Measurements from ENCODE around the gene PHOSPHO1.
"Not testable (repeated sequence)": the region's sequence is repeated elsewhere in the genome, so short reads cannot be mapped to it uniquely, and the experiment has no call there.

Gene PHOSPHO1

DNA sequence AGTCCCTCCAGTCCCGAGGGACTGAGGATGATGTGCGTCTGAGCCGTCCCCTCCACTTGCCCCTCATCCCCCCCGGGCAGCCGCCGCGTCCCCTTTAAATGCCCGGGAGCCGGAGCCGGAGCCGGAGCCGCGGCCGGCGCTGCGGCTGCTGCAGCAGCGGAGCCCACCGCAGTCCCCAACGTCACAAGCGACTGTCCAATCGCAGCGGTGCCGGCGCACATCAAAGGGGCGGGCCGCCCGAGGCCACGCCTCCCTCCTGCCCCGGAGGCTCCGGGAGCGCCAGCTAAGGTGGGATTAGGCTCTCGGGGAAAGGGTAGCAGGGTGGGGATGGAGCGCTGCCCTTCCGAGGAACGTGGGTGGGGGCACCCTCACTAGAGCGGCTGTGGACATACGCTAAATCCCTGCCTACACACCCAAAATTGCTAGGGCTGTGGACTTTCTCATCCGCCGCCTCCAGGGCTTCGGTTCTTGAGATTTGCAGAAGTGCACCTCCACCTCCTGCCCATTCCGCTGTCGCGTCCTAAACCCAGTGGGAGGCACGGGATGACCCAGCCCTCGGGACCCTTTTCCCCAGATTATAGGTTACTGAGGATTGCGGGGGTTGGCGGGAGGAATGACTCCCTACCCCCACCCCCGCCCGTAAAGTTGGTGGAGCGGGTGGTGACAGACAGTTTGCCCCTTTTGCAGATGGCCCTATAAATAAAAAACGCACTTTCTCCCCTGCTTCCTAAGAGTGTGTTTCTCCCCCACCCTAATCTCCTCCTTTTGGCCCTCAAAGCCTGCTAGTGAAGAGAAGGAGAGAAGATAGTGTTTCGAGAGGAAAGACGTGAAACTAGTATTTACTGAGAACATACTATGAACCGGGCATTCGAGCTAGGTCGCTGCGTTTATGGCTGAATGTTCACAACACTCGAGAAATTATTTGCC, at the start of gene PHOSPHO1:
Gene PHOSPHO1, minus strand, starts transcription at position 152 of the 927 bp plus-strand sequence. CDS start 4,096 bp downstream, outside the sequence.
- H3K4me3 ChIP-seq (ENCODE audit: low read length): peak within 1 kb of the TSS; percentile 69
- peak; percentile 37 for DNase-seq (ENCODE audit: low read depth)
- no peak for TF ChIP-seq CTCF (conservative IDR thresholded peaks at IDR 0.05; ENCODE audit: low read depth, low read length)

GRCh38 chr17:49280061-49280460, 49.5 kb upstream of the PHOSPHO1 start:
- no peak for DNase-seq (ENCODE audit: low read depth)
- no peak for TF ChIP-seq CTCF (conservative IDR thresholded peaks at IDR 0.05; ENCODE audit: low read depth, low read length)
- H3K4me3 ChIP-seq (ENCODE audit: low read length): no peak overlapping the region

- DNase-seq (ENCODE audit: low read depth); H3K4me3 ChIP-seq (ENCODE audit: low read length): not testable (repeated sequence)
These were observed 48.9 kb upstream of the PHOSPHO1 start for GRCh38 chr17:49279263-49280015.

DNA sequence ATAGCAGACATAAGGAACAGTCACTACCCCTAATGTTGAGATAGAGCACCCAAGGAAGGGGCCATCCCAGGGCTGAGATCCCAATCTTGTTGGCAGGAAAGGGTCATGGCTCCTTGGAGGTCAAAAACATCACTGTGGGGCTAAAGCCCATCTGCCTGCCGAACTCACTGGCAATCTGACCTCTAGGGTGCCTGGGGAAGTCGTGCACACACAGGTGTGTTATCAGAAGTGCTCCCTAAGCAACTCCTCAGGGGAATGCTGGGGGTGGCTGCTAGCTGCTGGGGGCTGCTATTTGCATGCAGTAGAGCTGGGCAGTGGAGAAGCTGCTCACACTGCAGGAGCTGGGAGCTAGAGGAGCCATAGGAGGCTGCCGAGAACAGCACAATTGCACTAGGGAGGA, 47.5 kb upstream of the PHOSPHO1 start:
- DNase-seq (ENCODE audit: low read depth): no peak
- no peak for TF ChIP-seq CTCF (conservative IDR thresholded peaks at IDR 0.05; ENCODE audit: low read depth, low read length)
- no peak overlapping the region for H3K4me3 ChIP-seq (ENCODE audit: low read length)

GRCh38 chr17:49277638-49278037, 47.1 kb upstream of the PHOSPHO1 start:
- no peak overlapping the region for H3K4me3 ChIP-seq (ENCODE audit: low read length)
- no peak for TF ChIP-seq CTCF (conservative IDR thresholded peaks at IDR 0.05; ENCODE audit: low read depth, low read length)
- no peak for DNase-seq (ENCODE audit: low read depth)

DNA sequence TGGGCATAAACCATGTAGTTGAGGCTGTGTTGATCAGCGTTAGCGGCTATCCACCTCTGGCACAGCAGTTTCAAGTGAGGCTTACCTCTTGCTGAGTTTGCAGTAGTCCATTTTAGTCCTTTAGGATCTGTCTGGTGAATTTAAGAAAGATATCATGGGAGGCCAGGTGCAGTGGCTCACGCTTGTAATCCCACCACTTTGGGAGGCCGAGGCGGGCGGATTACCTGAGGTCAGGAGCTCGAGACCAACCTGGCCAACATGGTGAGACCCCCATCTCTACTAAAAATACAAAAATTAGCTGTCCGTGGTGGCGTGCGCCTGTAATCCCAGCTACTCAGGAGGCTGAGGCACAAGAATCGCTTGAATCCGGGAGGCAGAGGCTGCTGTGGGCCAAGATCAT, 45.4 kb upstream of the PHOSPHO1 start:
- H3K4me3 ChIP-seq (ENCODE audit: low read length); DNase-seq (ENCODE audit: low read depth): not testable (repeated sequence)

DNA sequence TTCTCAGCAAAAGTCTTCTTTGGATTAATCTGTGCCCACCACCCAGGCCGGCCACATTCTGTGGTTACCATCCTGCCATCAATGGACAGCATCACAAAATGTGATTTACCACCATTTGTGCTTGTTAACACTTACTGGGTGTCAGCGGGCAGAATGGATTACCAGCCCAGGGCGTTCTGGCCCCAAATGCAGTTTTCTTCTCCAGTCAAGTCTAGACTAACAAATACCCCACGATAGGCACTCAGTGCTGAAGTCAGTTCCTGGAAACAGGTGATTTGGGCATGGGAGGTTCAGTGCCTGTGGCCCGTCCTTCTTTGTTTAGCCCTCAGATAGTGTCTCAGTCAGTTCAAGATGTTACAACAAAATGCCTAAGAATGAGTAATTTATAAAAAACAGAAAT, 38.8 kb upstream of the PHOSPHO1 start:
- TF ChIP-seq CTCF (conservative IDR thresholded peaks at IDR 0.05; ENCODE audit: low read depth, low read length): no peak
- no peak for DNase-seq (ENCODE audit: low read depth)
- H3K4me3 ChIP-seq (ENCODE audit: low read length): no peak overlapping the region

- no peak for TF ChIP-seq CTCF (conservative IDR thresholded peaks at IDR 0.05; ENCODE audit: low read depth, low read length)
- H3K4me3 ChIP-seq (ENCODE audit: low read length): no peak overlapping the region
- DNase-seq (ENCODE audit: low read depth): no peak
These were observed 37.3 kb upstream of the PHOSPHO1 start for GRCh38 chr17:49267912-49268311.
